ENCODE data around the gene CHST3. TPM values are rescaled to one million over a fixed set of nuclear protein-coding genes. Genes with fewer than 3 reads are reported as not detected.
"Not testable (repeated sequence)": the region's sequence is repeated elsewhere in the genome, so short reads cannot be mapped to it uniquely, and the experiment has no call there.

Gene CHST3, protein sequence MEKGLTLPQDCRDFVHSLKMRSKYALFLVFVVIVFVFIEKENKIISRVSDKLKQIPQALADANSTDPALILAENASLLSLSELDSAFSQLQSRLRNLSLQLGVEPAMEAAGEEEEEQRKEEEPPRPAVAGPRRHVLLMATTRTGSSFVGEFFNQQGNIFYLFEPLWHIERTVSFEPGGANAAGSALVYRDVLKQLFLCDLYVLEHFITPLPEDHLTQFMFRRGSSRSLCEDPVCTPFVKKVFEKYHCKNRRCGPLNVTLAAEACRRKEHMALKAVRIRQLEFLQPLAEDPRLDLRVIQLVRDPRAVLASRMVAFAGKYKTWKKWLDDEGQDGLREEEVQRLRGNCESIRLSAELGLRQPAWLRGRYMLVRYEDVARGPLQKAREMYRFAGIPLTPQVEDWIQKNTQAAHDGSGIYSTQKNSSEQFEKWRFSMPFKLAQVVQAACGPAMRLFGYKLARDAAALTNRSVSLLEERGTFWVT
- 10 to 100 TPM; 12.0 to 51.3 (median 25.0) TPM for total RNA-seq
- polyA plus RNA-seq: 10 to 100 TPM in 1 of 2 donors, 1 to 10 TPM in 1; 8.1 to 30.4 TPM
- long read RNA-seq, donor 1, partial matches to known transcripts: 0 of 12 reads
- long read RNA-seq, donor 1, other reads (novel, unspliced or antisense): 12 of 12 reads
- long read RNA-seq, donor 2, full-length matches to known transcripts: 1 of 45 reads
- long read RNA-seq, donor 2, partial matches to known transcripts: 1 of 45 reads
- long read RNA-seq, donor 2, other reads (novel, unspliced or antisense): 43 of 45 reads
- long read RNA-seq, donor 3, partial matches to known transcripts: 1 of 25 reads
- long read RNA-seq, donor 3, other reads (novel, unspliced or antisense): 24 of 25 reads

- Histone ChIP-seq H3K36me3 (no peaks in the 10 kb centered on the region), H3K27ac (peak within 1 kb of the TSS; percentile 91 to 99 (median 98)), H3K27me3 (peaks cover 0 to 23% (median 0%) of the 10 kb centered on the region in 9 donors), H3K4me3 (peak within 1 kb of the TSS; percentile 62 to 97 (median 78)), H3K9me3 (no peaks in the 10 kb centered on the region), H3K4me1 (peaks cover 8 to 52% (median 37%) of the 10 kb centered on the region in 12 donors)
- ATAC-seq (peak; percentile 68 to 87 (median 82)), DNase-seq (peak; percentile 88 to 91 (median 89))
- intact Hi-C loops (cut with DNase I): loop anchor here in 5 of 10 donors (1.0 to 5.0 kb wide), 7 partner anchors 21 to 373 kb away; partner anchors contain the start of genes ANAPC16 (in 2 of the 5) and ASCC1 (in 2 of the 5)
- WGBS, 4 donors: 0% methylated on average over 42 to 77 of the region's 77 CpGs
- TF ChIP-seq POLR2A (IDR thresholded peaks at IDR 0.05): peak in 1 of 2 donors; percentile 59
- TF ChIP-seq, protein P1, sequence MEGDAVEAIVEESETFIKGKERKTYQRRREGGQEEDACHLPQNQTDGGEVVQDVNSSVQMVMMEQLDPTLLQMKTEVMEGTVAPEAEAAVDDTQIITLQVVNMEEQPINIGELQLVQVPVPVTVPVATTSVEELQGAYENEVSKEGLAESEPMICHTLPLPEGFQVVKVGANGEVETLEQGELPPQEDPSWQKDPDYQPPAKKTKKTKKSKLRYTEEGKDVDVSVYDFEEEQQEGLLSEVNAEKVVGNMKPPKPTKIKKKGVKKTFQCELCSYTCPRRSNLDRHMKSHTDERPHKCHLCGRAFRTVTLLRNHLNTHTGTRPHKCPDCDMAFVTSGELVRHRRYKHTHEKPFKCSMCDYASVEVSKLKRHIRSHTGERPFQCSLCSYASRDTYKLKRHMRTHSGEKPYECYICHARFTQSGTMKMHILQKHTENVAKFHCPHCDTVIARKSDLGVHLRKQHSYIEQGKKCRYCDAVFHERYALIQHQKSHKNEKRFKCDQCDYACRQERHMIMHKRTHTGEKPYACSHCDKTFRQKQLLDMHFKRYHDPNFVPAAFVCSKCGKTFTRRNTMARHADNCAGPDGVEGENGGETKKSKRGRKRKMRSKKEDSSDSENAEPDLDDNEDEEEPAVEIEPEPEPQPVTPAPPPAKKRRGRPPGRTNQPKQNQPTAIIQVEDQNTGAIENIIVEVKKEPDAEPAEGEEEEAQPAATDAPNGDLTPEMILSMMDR (IDR thresholded peaks at IDR 0.05): peak in 2 of 12 donors; percentile 6 to 13
Measured at GRCh38 chr10:71964098-71964742, at the start of gene CHST3. CHST3 (plus strand) TSS chr10:71964395; CDS start chr10:72005843, 41,448 bp downstream.

- Histone ChIP-seq H3K4me1 (peaks cover 0 to 19% (median 11%) of the 10 kb centered on the region in 12 donors), H3K9me3 (peaks cover 0 to 12% (median 0%) of the 10 kb centered on the region in 12 donors), H3K27ac (no peak overlapping the region), H3K27me3 (no peaks in the 10 kb centered on the region), H3K36me3 (no peaks in the 10 kb centered on the region), H3K4me3 (no peak overlapping the region)
- TF ChIP-seq POLR2A (IDR thresholded peaks at IDR 0.05): no peak
- TF ChIP-seq, protein P1 (IDR thresholded peaks at IDR 0.05): no peak
- ATAC-seq (no peak), DNase-seq (no peak)
- intact Hi-C loops (cut with DNase I): no loop called here
Measured at GRCh38 chr10:71916827-71917226, 47.4 kb upstream of the CHST3 start.

- peaks cover 0 to 5% (median 0%) of the 10 kb centered on the region in 12 donors for H3K9me3 ChIP-seq
- no peak overlapping the region for H3K4me3 ChIP-seq
- no peaks in the 10 kb centered on the region for H3K36me3 ChIP-seq
- H3K27me3 ChIP-seq: no peaks in the 10 kb centered on the region
- no peak overlapping the region for H3K27ac ChIP-seq
- 77 to 84% (median 80%) methylated on average over 7 of the region's 7 CpGs for WGBS, 4 donors
- DNase-seq (no peak), ATAC-seq (no peak)
- intact Hi-C loops (cut with DNase I): no loop called here
- no peak for TF ChIP-seq POLR2A (IDR thresholded peaks at IDR 0.05)
- TF ChIP-seq, protein P1 (IDR thresholded peaks at IDR 0.05): no peak
- H3K4me1 ChIP-seq: peaks cover 0 to 33% (median 11%) of the 10 kb centered on the region in 12 donors
Measured at GRCh38 chr10:71918992-71919391, 45.2 kb upstream of the CHST3 start.

GRCh38 chr10:71919956-71920539 is 44.1 kb upstream of the CHST3 start:
- ATAC-seq; intact Hi-C loops (cut with DNase I); H3K4me3 ChIP-seq; H3K9me3 ChIP-seq; H3K36me3 ChIP-seq; H3K27ac ChIP-seq; H3K27me3 ChIP-seq; DNase-seq: not testable (repeated sequence)
- H3K4me1 ChIP-seq: peaks cover 0 to 33% (median 11%) of the 10 kb centered on the region in 12 donors
- WGBS, 4 donors: 83 to 91% (median 87%) methylated on average over 7 of the region's 7 CpGs

Data from heart left ventricle (tissue), 16 donors.